Measurements from ENCODE around the gene REXO4. TPM values are rescaled to one million over a fixed set of nuclear protein-coding genes. Genes with fewer than 3 reads are reported as not detected.

REXO4 gene
- total and polyA plus RNA-seq, 2 of the 4 experiments (the other 2 are of a cell fraction), result 16.1 to 21.8 TPM

DNA sequence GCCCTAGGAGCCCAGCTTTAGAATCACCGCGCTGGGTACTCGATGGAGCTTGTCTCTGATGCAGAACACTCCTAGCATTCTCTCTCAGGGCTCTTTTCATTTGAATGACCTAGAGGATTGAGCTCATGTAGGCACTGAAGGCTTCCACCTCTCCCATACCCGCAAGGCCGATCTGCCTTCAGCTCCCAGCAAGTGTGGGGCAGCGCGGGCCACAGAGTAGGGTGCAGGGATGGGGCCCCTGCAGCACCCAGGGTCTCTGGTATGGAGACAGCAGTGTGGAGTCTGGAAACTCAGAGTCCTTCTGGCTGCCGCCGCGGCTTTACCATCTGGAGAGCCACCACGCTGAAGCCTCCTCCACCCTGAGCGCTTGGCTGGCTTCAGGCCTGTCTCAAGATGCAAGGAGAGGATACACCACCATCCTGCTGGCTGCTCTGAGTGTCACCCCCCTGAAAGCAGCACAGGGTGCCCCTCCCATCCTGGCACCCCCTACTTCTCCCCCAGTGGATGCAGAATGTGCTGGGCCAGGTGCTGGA is 28.7 kb downstream of the REXO4 start:
- H2AK5ac ChIP-seq (ENCODE audit: low read depth, low read length), result no peak overlapping the region
- no peak overlapping the region for H3K56ac ChIP-seq (ENCODE audit: extremely low read depth, insufficient read depth, low read length)
- CTCF ChIA-PET, result no interaction called here
- no TSS peak for BruUV-seq (replicated peaks)
- no peaks in the 10 kb centered on the region for H3K9me1 ChIP-seq (ENCODE audit: insufficient read depth, low read length)
- no peak overlapping the region for H4K8ac ChIP-seq (ENCODE audit: low read depth in 2 of 2, low read length in 2 of 2)
- intact Hi-C loops (cut with micrococcal nuclease), result no loop called here
- no peak overlapping the region for H2BK20ac ChIP-seq (ENCODE audit: low read depth, low read length)
- H3K27ac ChIP-seq (ENCODE audit: insufficient read depth, low read length), result no peak overlapping the region
- no peak for ATAC-seq (ENCODE audit: low read depth)
- no peak overlapping the region for H4K5ac ChIP-seq (ENCODE audit: low read depth, low read length)
- no peak overlapping the region for H3K23ac ChIP-seq (ENCODE audit: low read depth, low read length)
- H4K91ac ChIP-seq (ENCODE audit: insufficient read depth, low read depth, low read length), result no peak overlapping the region
- H3K79me1 ChIP-seq (ENCODE audit: low read depth in 1 of 2, low read length in 2 of 2), result no peaks in the 10 kb centered on the region
- H3K4me2 ChIP-seq (ENCODE audit: low read depth, low read length), result no peak overlapping the region
- H2AK9ac ChIP-seq (replicated peaks; ENCODE audit: low read depth, low read length, poor library complexity), result no peak overlapping the region
- no peaks in the 10 kb centered on the region for H3K4me1 ChIP-seq (ENCODE audit: control insufficient read depth, insufficient read depth, low read length)
- H3K36me3 ChIP-seq (ENCODE audit: control insufficient read depth, insufficient read depth, low read length), result no peaks in the 10 kb centered on the region
- H2BK120ac ChIP-seq (ENCODE audit: low read depth, low read length), result no peak overlapping the region
- H3K14ac ChIP-seq (replicated peaks; ENCODE audit: low read depth, low read length), result no peak overlapping the region
- peaks cover 12% of the 10 kb centered on the region for H3K27me3 ChIP-seq (ENCODE audit: control insufficient read depth, insufficient read depth, low read length)
- H2AFZ ChIP-seq (replicated peaks; ENCODE audit: low read length, poor library complexity), result no peak overlapping the region
- no peak overlapping the region for H2BK15ac ChIP-seq (ENCODE audit: low read depth, low read length)
- TF ChIP-seq RAD21 (IDR thresholded peaks at IDR 0.05; ENCODE audit: low read length) (no peak), MAFK (IDR thresholded peaks at IDR 0.05; ENCODE audit: low read depth, low read length) (no peak), MAZ (IDR thresholded peaks at IDR 0.05; ENCODE audit: borderline replicate concordance, low read depth, low read length) (no peak), CEBPB (IDR thresholded peaks at IDR 0.05; ENCODE audit: low read depth, low read length) (no peak), BHLHE40 (IDR thresholded peaks at IDR 0.05; ENCODE audit: low read depth, low read length) (no peak)
- TF ChIP-seq, protein P1, sequence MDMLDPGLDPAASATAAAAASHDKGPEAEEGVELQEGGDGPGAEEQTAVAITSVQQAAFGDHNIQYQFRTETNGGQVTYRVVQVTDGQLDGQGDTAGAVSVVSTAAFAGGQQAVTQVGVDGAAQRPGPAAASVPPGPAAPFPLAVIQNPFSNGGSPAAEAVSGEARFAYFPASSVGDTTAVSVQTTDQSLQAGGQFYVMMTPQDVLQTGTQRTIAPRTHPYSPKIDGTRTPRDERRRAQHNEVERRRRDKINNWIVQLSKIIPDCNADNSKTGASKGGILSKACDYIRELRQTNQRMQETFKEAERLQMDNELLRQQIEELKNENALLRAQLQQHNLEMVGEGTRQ (IDR thresholded peaks at IDR 0.05; ENCODE audit: low read depth, low read length), result no peak
- TF ChIP-seq, protein P2, sequence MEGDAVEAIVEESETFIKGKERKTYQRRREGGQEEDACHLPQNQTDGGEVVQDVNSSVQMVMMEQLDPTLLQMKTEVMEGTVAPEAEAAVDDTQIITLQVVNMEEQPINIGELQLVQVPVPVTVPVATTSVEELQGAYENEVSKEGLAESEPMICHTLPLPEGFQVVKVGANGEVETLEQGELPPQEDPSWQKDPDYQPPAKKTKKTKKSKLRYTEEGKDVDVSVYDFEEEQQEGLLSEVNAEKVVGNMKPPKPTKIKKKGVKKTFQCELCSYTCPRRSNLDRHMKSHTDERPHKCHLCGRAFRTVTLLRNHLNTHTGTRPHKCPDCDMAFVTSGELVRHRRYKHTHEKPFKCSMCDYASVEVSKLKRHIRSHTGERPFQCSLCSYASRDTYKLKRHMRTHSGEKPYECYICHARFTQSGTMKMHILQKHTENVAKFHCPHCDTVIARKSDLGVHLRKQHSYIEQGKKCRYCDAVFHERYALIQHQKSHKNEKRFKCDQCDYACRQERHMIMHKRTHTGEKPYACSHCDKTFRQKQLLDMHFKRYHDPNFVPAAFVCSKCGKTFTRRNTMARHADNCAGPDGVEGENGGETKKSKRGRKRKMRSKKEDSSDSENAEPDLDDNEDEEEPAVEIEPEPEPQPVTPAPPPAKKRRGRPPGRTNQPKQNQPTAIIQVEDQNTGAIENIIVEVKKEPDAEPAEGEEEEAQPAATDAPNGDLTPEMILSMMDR (conservative IDR thresholded peaks at IDR 0.05; ENCODE audit: low read depth, low read length), result no peak
- no peak overlapping the region for H3K4ac ChIP-seq (ENCODE audit: low read depth, low read length)
- no peaks in the 10 kb centered on the region for H3K9me3 ChIP-seq (ENCODE audit: control insufficient read depth, insufficient read depth, low read length)
- DNase-seq, result no peak
- no peak overlapping the region for H3K18ac ChIP-seq (ENCODE audit: low read depth, low read length)
- 85% methylated on average over 4 of the region's 12 CpGs; no CpG with 5 or more reads in 1 of the 2 experiments for WGBS, 2 experiments (ENCODE audit: extremely low coverage in 2 of 2, insufficient read length in 1 of 2)
- H3K9ac ChIP-seq (ENCODE audit: low read depth, low read length), result no peak overlapping the region
- POLR2A ChIA-PET (ENCODE audit: unreplicated experiment), result no interaction called here
- H2BK5ac ChIP-seq (ENCODE audit: low read depth, low read length, poor library complexity, severe bottlenecking), result no peak overlapping the region
- no peak overlapping the region for H3K4me3 ChIP-seq (ENCODE audit: insufficient read depth, low read depth, low read length)
- in situ Hi-C loops (cut with MboI; ENCODE audit: low sequenced_read_pairs), result no loop called here
- H4K20me1 ChIP-seq (ENCODE audit: insufficient read depth, low read length), result no peaks in the 10 kb centered on the region; the same call in 1 of the 2 replicates
- dilution Hi-C loops (cut with HindIII; ENCODE audit: low sequenced_read_pairs, unreplicated experiment), result no loop called here
